DOHH2 (cell line): ENCODE results near the gene BAMBI.

Source experiments
- CTCF ChIP-seq: fragments of 200-600 bp; sonication (generic); IDR thresholded peaks from one replicate; pipeline ENCODE4 v1.5.1; 2014; ENCODE audit warnings: antibody characterized with exemption, mild to moderate bottlenecking, low read depth, low read length; ENCODE audit not compliant: poor library complexity, severe bottlenecking
- EZH2phosphoT487 ChIP-seq: fragments of 200-600 bp; sonication (generic); IDR thresholded peaks from 2 replicates; pipeline ENCODE4 v1.6.1; 2017; ENCODE audit warnings: borderline replicate concordance, mild to moderate bottlenecking, antibody characterized with exemption, low read length, moderate library complexity, mixed read lengths

DNA sequence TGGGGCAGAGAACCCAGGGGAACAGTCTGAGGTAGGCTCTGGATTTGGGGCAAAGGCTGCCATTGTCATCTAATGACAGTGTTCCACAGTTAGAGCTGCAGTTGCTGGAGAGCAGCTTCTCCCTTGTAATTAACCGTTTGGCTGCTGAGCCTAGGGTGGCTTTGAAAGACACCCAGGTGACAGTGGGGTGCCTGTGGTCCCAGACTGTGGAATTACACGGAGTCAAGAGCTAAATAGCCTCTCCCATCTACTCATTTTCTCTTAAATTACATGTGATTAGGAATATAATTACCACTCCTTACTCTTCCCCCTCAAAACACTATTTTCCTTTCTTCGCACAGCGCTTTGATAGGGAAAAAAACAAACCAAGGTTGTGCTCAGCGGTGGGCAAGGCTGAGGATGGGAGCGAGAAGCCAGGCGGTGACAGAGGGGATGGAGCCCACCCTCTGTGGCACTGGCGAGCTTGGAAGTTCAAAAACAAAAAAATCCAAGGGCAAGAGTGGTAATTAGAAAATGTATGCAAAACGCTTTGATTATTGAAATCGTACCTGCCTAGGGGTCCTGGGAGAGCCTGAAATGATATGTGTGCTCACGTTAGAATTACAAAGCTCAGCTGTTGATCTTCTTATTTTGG lies 44.1 kb downstream of the BAMBI start:
- TF ChIP-seq EZH2phosphoT487, result no peak
- no peak for TF ChIP-seq CTCF
